ENCODE results near the gene WASF2. TPM values are rescaled to one million over a fixed set of nuclear protein-coding genes. Genes with fewer than 3 reads are reported as not detected.
A peak's percentile ranks its signal among the peaks of the same experiment; 100 is the strongest.

WASF2 gene
- total RNA-seq, 1 donor from 2014 or later, result 189 TPM

DNA sequence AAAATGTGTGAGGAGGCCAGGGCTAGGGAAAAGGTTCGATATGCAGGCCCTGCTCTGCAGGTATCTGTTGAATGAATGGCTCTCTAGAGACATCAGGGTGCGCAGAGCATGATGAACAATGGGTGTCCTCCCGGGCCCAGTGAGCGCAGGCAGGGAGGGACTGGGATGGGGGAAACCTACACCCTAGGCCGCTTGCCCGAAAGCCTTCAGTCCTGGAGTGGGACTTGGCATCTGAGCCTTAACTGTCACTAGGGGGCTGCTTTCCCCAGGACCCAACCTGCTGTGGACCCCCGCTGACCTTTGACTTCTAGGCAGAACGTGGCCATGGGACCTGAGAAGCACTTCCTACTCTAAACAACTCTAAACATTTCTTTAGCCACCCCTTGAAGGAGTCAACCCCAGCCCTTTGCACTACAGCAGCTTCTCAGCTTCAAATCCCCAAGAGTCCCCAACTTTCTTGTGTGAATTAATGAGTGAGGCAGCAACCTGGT, 122.8 kb downstream of the WASF2 start:
- H3K27me3 Mint-ChIP-seq (ENCODE audit: unreplicated experiment), result no peaks in the 10 kb centered on the region
- TF ChIP-seq, protein P1, sequence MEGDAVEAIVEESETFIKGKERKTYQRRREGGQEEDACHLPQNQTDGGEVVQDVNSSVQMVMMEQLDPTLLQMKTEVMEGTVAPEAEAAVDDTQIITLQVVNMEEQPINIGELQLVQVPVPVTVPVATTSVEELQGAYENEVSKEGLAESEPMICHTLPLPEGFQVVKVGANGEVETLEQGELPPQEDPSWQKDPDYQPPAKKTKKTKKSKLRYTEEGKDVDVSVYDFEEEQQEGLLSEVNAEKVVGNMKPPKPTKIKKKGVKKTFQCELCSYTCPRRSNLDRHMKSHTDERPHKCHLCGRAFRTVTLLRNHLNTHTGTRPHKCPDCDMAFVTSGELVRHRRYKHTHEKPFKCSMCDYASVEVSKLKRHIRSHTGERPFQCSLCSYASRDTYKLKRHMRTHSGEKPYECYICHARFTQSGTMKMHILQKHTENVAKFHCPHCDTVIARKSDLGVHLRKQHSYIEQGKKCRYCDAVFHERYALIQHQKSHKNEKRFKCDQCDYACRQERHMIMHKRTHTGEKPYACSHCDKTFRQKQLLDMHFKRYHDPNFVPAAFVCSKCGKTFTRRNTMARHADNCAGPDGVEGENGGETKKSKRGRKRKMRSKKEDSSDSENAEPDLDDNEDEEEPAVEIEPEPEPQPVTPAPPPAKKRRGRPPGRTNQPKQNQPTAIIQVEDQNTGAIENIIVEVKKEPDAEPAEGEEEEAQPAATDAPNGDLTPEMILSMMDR (IDR thresholded peaks at IDR 0.05), result no peak
- H3K4me3 Mint-ChIP-seq (ENCODE audit: unreplicated experiment), result peak overlapping the region; percentile 74
- peak overlapping the region; percentile 80 for H3K27ac Mint-ChIP-seq (ENCODE audit: unreplicated experiment)
- no peak for DNase-seq (ENCODE audit: extremely low spot score, unreplicated experiment)
- H3K36me3 Mint-ChIP-seq (ENCODE audit: unreplicated experiment), result peaks cover 14% of the 10 kb centered on the region
- peaks cover 30% of the 10 kb centered on the region for H3K4me1 Mint-ChIP-seq (ENCODE audit: unreplicated experiment)
- H3K9me3 Mint-ChIP-seq (ENCODE audit: unreplicated experiment), result no peaks in the 10 kb centered on the region

DNA sequence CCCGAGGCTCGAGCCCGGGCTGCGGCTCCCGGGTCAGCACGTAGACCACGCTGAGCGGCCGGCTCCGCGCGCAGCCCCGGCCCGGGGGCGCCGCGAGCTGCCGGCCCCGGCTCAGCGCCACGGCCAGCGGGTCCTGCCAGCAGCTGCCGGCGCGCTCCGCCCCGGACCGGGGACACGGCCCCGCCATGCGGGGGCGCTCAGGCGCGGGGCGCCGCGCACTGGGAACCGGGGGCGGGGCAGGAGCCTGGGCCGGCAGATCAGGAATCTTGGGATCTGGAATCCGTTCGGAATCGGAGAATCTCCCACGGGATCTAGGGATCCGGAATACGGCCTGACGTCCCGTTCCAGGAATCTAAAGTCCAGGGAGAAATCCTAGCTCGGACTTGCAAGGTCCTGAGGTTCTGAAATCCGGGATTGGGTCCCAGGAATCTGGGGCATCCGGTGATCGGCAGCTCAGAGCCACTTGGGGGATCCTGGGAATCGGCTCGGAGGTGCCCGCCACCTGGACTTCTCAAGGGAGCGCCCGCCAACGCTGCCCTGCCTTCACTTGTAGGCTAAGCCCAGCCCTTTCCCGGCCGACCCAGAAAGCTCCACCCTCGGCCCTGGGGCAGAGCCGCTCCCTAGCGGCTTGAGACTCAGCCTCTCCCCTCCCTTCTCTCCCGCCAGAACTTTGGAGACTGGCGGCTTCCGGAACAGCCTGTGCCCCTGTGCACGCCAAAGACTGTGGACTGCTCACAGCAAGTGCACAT, 123.4 kb downstream of the WASF2 start, which contains the start of gene MAP3K6:
Gene MAP3K6, minus strand, starts transcription at position 551 of the 749 bp plus-strand sequence. Its CDS starts 364 bp downstream, at position 187.
- Mint-ChIP-seq H3K9me3 (ENCODE audit: unreplicated experiment) (no peaks in the 10 kb centered on the region), H3K4me1 (ENCODE audit: unreplicated experiment) (peaks cover 30% of the 10 kb centered on the region), H3K4me3 (ENCODE audit: unreplicated experiment) (peak within 1 kb of the TSS; percentile 87), H3K27me3 (ENCODE audit: unreplicated experiment) (no peaks in the 10 kb centered on the region), H3K27ac (ENCODE audit: unreplicated experiment) (peak within 1 kb of the TSS; percentile 97), H3K36me3 (ENCODE audit: unreplicated experiment) (peaks cover 18% of the 10 kb centered on the region)
- TF ChIP-seq, protein P1 (IDR thresholded peaks at IDR 0.05), result peak; percentile 51
- DNase-seq (ENCODE audit: extremely low spot score, unreplicated experiment), result peak; percentile 92

DNA sequence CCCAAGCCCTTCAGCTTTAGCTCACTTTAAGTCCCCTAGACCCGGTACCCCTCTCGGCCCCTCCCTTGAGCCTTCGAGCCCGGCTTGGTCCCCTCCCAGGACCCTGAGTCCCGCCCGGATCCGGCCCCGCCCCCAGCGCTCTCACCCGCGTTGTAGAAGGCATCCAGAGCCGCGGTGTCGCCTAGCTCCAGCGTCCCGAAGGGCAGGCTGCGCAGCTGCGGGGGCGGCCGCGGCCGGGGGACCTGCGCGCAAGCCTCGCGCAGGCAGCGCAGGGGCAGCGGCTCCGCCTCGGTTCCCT, 123.9 kb downstream of the WASF2 start:
- DNase-seq (ENCODE audit: extremely low spot score, unreplicated experiment), result peak; percentile 92
- no peaks in the 10 kb centered on the region for H3K27me3 Mint-ChIP-seq (ENCODE audit: unreplicated experiment)
- H3K27ac Mint-ChIP-seq (ENCODE audit: unreplicated experiment), result peak overlapping the region; percentile 97
- H3K4me1 Mint-ChIP-seq (ENCODE audit: unreplicated experiment), result peaks cover 30% of the 10 kb centered on the region
- peaks cover 21% of the 10 kb centered on the region for H3K36me3 Mint-ChIP-seq (ENCODE audit: unreplicated experiment)
- TF ChIP-seq, protein P1 (IDR thresholded peaks at IDR 0.05), result no peak
- peak overlapping the region; percentile 87 for H3K4me3 Mint-ChIP-seq (ENCODE audit: unreplicated experiment)
- no peaks in the 10 kb centered on the region for H3K9me3 Mint-ChIP-seq (ENCODE audit: unreplicated experiment)

DNA sequence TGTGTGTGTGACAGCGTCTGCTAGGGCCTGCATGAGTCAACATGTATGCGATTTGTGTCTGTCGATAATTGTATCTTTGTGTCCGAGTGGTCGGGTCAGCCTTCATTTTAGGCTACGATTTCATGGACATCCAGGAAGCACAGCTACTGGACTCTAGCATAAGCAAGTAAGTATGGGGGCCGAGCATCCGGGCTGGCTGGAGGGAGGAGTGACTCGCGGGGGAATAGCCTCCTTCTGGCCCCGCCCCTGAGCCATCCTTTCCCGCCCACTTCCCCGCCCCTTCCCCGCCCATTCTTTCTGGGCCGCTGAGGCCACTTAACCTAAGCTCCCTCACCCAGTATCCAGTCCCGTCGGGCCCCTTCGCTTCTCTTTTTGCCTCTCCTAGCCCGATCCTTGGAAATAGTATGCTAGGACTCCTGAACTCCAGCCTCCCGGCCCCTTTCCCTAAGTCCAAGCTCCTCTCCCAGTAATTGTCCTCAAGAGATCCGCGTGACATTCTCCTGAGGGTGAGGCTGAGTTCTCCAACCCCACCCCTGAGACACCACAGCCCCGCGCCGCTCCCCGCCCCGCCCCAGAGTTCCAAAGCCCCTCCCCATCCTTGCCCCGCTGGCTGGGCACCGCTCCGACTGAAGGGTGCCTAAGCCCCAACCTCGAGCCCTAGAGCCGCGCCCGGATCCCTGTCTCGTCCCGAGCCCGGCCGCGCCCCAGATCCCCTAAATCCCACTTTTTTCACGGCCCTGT, 124.4 kb downstream of the WASF2 start:
- Mint-ChIP-seq H3K36me3 (ENCODE audit: unreplicated experiment) (peaks cover 21% of the 10 kb centered on the region), H3K4me3 (ENCODE audit: unreplicated experiment) (peak overlapping the region; percentile 87), H3K9me3 (ENCODE audit: unreplicated experiment) (no peaks in the 10 kb centered on the region), H3K27ac (ENCODE audit: unreplicated experiment) (peak overlapping the region; percentile 97), H3K4me1 (ENCODE audit: unreplicated experiment) (peaks cover 30% of the 10 kb centered on the region), H3K27me3 (ENCODE audit: unreplicated experiment) (no peaks in the 10 kb centered on the region)
- DNase-seq (ENCODE audit: extremely low spot score, unreplicated experiment), result peak; percentile 93
- TF ChIP-seq, protein P1 (IDR thresholded peaks at IDR 0.05), result no peak

Measured in osteocyte (in vitro differentiated cells).